Liver (tissue), 9 donors: ENCODE data around the gene BAHCC1. TPM values are rescaled to one million over a fixed set of nuclear protein-coding genes. Genes with fewer than 3 reads are reported as not detected.

Experiments used
- DNase-seq: peaks from one replicate; pipeline ENCODE4 v3.0.0-alpha.2; 2017; ENCODE audit warnings: low spot score
- H3K27ac ChIP-seq, 2 donors: one replicate each; pipeline ENCODE4 v1.7.0; 2013; ENCODE audit warnings: inconsistent platforms in 2 of 2, low read length in 2 of 2, control low read depth in 1 of 2, low read depth in 1 of 2, mild to moderate bottlenecking in 1 of 2
- H3K27me3 ChIP-seq, 4 donors: one replicate each; pipeline versions ENCODE4 v1.6.1 to v1.7.0; 2013; ENCODE audit warnings: low read length in 3 of 4, inconsistent platforms in 1 of 4, mild to moderate bottlenecking in 1 of 4, moderate library complexity in 1 of 4; ENCODE audit not compliant: control insufficient read depth in 4 of 4, insufficient read depth in 4 of 4
- H3K36me3 ChIP-seq, 4 donors: one replicate each; pipeline versions ENCODE4 v1.6.1 to v1.7.0; 2013; ENCODE audit warnings: low read length in 3 of 4, mild to moderate bottlenecking in 3 of 4, low read depth in 1 of 4, moderate library complexity in 1 of 4; ENCODE audit not compliant: control insufficient read depth in 4 of 4, insufficient read depth in 3 of 4
- H3K4me1 ChIP-seq, 4 donors: one replicate each; pipeline versions ENCODE4 v1.6.1 to v1.7.0; 2013; ENCODE audit warnings: low read length in 3 of 4, mild to moderate bottlenecking in 3 of 4, moderate library complexity in 1 of 4; ENCODE audit not compliant: control insufficient read depth in 4 of 4, insufficient read depth in 4 of 4
- H3K4me3 ChIP-seq, 3 donors: one replicate each; pipeline versions ENCODE4 v1.6.1 to v1.7.0; 2013; ENCODE audit warnings: low read length in 3 of 3, control low read depth in 1 of 3, low read depth in 1 of 3, mild to moderate bottlenecking in 1 of 3
- H3K9ac ChIP-seq, 2 donors: one replicate each; pipeline ENCODE4 v1.7.0; 2013; ENCODE audit warnings: low read length in 2 of 2, mild to moderate bottlenecking in 2 of 2, moderate library complexity in 2 of 2, control low read depth in 1 of 2, low read depth in 1 of 2
- H3K9me3 ChIP-seq, 4 donors: one replicate each; pipeline versions ENCODE4 v1.6.1 to v1.7.0; 2013; ENCODE audit warnings: low read length in 3 of 4; ENCODE audit not compliant: control insufficient read depth in 4 of 4
- EGR1 ChIP-seq, 2 donors: IDR thresholded peaks; 2 replicates each; pipeline ENCODE4 v1.6.1; 2016 to 2018; ENCODE audit warnings: antibody characterized with exemption in 2 of 2, low read depth in 2 of 2
- FOXA2 ChIP-seq: IDR thresholded peaks from 2 replicates; pipeline ENCODE4 v1.6.1; 2016; ENCODE audit warnings: antibody characterized with exemption
- GABPA ChIP-seq, 2 donors: IDR thresholded peaks in 1 of 2; conservative IDR thresholded peaks in 1 of 2; 2 replicates each; pipeline ENCODE4 v1.6.1; 2016; ENCODE audit warnings: antibody characterized with exemption in 2 of 2, mild to moderate bottlenecking in 1 of 2, moderate library complexity in 1 of 2
- HNF4A ChIP-seq, 2 donors: conservative IDR thresholded peaks; 2 replicates each; pipeline ENCODE4 v1.6.1; 2016; ENCODE audit warnings: antibody characterized with exemption in 2 of 2, mild to moderate bottlenecking in 2 of 2
- NR2F2 ChIP-seq: IDR thresholded peaks from 2 replicates; pipeline ENCODE4 v1.6.1; 2016; ENCODE audit warnings: antibody characterized with exemption
- RAD21 ChIP-seq, 2 donors: IDR thresholded peaks; 2 replicates each; pipeline ENCODE4 v1.6.1; 2016; ENCODE audit warnings: antibody characterized with exemption in 2 of 2, mild to moderate bottlenecking in 2 of 2
- TAF1 ChIP-seq: conservative IDR thresholded peaks from 2 replicates; pipeline ENCODE4 v1.6.1; 2016; ENCODE audit warnings: antibody characterized with exemption, mild to moderate bottlenecking
- WGBS: extraction: QIAGEN DNeasy Blood & Tissue Kit; methylation state at CpG from one replicate; pipeline ENCODE4 v1.1.7; 2013; 5-methylcytosine and 5-hydroxymethylcytosine counted together
- polyA plus RNA-seq, 2 donors: library from polyadenylated mRNA; stranded (reverse) in 1 of 2; unstranded in 1 of 2; fragments of 200-250 nt in 1 of 2; fragments of >200 nt in 1 of 2; fragmentation: Nextera tagmentation in 1 of 2; extraction: Ambion mirVana in 1 of 2; gene quantifications; one replicate each; pipeline versions ENCODE4 v1.2.1 to v1.2.3, GENCODE V29; 2013 to 2015
- total RNA-seq, 2 donors: library from RNA; depleted of rRNA; stranded (reverse); fragments of >200 nt; gene quantifications; one replicate each; pipeline ENCODE4 v1.2.3, GENCODE V29; 2014
- TF ChIP-seq, protein P1 (sequence below): IDR thresholded peaks from 2 replicates; pipeline ENCODE4 v1.6.1; 2016; ENCODE audit warnings: antibody characterized with exemption, mild to moderate bottlenecking
- TF ChIP-seq, protein P2 (sequence below): IDR thresholded peaks from 2 replicates; pipeline ENCODE4 v1.6.1; 2016; ENCODE audit warnings: antibody characterized with exemption
- TF ChIP-seq, protein P3 (sequence below): IDR thresholded peaks from 2 replicates; pipeline ENCODE4 v1.6.1; 2016; ENCODE audit warnings: antibody characterized with exemption
- TF ChIP-seq, protein P4 (sequence below): fragments of 150-350 bp; IDR thresholded peaks from 2 replicates; pipeline ENCODE4 v1.5.1; 2017; ENCODE audit warnings: improper control_type of control experiment, low read depth, low read length; ENCODE audit not compliant: missing input control
- donor health status: healthy.
- donor health status: healthy.
- donor health status: healthy.
- donor health status: healthy.
- donor health status: healthy.

Gene BAHCC1
- total and polyA plus RNA-seq, 4 donors = 0.76 to 3.9 (median 2.5) TPM

DNA sequence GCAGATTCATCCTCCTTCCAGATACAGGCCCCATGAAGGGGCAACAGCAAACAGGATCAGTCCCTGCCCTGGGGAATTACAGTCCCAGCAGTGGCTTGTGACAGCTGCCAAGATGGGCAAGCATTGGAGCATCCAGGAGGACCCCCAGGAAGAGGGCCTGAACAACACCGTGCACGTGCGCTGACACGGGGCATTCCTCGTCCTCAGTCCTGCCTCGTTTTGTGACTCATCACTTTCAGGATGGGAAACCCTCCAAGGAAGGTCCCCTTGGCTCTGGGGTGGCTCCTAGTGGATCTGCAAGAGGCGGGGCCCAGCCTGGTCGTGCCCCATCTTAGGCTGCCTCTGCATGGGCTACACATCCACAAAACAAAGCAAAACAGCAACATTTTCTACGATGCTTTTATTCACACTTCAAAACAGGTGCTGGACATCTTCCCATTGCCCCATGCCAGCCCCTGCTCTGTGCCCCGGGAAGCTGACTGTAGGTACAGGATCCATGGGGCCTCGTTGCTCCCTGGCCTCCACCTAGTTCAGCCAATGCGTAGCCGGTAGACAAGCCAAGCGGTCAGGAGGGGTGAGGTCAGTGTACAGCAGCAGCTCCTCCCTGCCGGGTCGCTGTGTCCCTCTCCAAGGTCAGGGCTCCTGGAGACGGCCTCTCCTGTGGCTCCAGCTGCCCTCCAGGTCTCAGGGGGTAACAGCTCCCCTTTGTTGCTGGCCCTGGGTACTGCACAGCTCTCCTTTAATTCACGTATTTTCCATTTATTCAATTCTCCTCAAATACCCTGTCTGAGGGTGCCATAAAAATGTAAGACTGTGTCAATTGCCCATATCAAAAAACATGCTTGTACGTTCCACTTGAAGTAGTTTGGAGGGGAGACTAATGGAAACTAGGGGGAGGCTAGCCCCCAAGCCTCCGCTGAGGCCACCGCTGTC, 85.1 kb downstream of the BAHCC1 start:
- peaks cover 2 to 14% (median 10%) of the 10 kb centered on the region in 4 donors for H3K4me1 ChIP-seq
- H3K9me3 ChIP-seq = no peaks in the 10 kb centered on the region
- H3K4me3 ChIP-seq = no peak overlapping the region
- no peak overlapping the region for H3K27ac ChIP-seq
- TF ChIP-seq EGR1 (IDR thresholded peaks at IDR 0.05; ENCODE audit: low read depth in 2 of 2) (no peak), RAD21 (IDR thresholded peaks at IDR 0.05) (no peak), HNF4A (conservative IDR thresholded peaks at IDR 0.05) (no peak), GABPA (IDR thresholded peaks at IDR 0.05 in 1 of 2, conservative IDR thresholded peaks at IDR 0.05 in 1 of 2) (no peak), TAF1 (no peak), FOXA2 (no peak)
- TF ChIP-seq, protein P1, sequence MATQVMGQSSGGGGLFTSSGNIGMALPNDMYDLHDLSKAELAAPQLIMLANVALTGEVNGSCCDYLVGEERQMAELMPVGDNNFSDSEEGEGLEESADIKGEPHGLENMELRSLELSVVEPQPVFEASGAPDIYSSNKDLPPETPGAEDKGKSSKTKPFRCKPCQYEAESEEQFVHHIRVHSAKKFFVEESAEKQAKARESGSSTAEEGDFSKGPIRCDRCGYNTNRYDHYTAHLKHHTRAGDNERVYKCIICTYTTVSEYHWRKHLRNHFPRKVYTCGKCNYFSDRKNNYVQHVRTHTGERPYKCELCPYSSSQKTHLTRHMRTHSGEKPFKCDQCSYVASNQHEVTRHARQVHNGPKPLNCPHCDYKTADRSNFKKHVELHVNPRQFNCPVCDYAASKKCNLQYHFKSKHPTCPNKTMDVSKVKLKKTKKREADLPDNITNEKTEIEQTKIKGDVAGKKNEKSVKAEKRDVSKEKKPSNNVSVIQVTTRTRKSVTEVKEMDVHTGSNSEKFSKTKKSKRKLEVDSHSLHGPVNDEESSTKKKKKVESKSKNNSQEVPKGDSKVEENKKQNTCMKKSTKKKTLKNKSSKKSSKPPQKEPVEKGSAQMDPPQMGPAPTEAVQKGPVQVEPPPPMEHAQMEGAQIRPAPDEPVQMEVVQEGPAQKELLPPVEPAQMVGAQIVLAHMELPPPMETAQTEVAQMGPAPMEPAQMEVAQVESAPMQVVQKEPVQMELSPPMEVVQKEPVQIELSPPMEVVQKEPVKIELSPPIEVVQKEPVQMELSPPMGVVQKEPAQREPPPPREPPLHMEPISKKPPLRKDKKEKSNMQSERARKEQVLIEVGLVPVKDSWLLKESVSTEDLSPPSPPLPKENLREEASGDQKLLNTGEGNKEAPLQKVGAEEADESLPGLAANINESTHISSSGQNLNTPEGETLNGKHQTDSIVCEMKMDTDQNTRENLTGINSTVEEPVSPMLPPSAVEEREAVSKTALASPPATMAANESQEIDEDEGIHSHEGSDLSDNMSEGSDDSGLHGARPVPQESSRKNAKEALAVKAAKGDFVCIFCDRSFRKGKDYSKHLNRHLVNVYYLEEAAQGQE = no peak
- TF ChIP-seq, protein P2, sequence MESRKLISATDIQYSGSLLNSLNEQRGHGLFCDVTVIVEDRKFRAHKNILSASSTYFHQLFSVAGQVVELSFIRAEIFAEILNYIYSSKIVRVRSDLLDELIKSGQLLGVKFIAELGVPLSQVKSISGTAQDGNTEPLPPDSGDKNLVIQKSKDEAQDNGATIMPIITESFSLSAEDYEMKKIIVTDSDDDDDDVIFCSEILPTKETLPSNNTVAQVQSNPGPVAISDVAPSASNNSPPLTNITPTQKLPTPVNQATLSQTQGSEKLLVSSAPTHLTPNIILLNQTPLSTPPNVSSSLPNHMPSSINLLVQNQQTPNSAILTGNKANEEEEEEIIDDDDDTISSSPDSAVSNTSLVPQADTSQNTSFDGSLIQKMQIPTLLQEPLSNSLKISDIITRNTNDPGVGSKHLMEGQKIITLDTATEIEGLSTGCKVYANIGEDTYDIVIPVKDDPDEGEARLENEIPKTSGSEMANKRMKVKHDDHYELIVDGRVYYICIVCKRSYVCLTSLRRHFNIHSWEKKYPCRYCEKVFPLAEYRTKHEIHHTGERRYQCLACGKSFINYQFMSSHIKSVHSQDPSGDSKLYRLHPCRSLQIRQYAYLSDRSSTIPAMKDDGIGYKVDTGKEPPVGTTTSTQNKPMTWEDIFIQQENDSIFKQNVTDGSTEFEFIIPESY = no peak
- TF ChIP-seq, protein P3, sequence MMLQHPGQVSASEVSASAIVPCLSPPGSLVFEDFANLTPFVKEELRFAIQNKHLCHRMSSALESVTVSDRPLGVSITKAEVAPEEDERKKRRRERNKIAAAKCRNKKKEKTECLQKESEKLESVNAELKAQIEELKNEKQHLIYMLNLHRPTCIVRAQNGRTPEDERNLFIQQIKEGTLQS = no peak
- no peaks in the 10 kb centered on the region for H3K27me3 ChIP-seq
- DNase-seq = no peak
- WGBS = 81% methylated on average over 21 of the region's 21 CpGs
- no peaks in the 10 kb centered on the region for H3K36me3 ChIP-seq
- H3K9ac ChIP-seq = no peak overlapping the region

DNA sequence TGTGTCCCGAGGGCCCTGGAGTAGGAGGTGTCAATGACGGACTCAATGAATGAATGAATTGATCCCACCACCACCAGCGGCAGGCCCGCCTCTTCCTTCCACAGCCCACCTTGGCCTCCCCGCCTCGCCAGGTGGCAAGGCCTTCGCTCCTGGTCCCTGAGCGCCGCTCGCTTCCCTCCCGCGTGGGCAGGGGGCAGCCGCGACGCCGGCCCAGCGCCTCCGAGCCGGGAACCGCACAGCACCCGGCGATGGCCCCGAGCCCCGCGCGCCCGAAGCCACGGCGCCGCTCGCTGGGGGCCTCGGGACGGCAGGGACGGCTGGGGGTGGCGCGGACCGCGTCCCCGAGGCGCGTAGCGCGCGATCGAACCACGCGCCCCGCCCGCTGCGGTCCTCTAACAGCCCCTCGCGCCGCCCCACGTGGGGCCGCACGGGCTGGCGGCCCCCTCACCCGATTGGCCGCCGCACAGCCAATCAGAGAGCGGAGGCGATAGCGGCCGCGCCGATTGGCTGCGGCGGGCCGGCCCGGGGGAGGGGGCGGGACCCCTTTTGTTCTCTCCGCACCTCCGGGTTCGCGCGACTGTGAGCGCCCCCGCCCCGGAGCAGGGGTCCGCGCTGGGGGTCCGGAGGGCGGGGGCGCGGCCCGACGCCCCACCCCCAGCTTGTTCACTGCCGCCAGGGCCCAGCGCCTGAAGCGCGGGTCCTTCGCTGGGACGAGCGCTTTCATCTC, 86.0 kb downstream of the BAHCC1 start:
- WGBS = 14% methylated on average over 94 of the region's 94 CpGs
- H3K36me3 ChIP-seq = no peaks in the 10 kb centered on the region
- H3K9me3 ChIP-seq = no peaks in the 10 kb centered on the region
- H3K27ac ChIP-seq = no peak overlapping the region
- no peak overlapping the region for H3K9ac ChIP-seq
- peak; percentile 61 for DNase-seq
- no peak for TF ChIP-seq RAD21 (IDR thresholded peaks at IDR 0.05)
- TF ChIP-seq, protein P4, sequence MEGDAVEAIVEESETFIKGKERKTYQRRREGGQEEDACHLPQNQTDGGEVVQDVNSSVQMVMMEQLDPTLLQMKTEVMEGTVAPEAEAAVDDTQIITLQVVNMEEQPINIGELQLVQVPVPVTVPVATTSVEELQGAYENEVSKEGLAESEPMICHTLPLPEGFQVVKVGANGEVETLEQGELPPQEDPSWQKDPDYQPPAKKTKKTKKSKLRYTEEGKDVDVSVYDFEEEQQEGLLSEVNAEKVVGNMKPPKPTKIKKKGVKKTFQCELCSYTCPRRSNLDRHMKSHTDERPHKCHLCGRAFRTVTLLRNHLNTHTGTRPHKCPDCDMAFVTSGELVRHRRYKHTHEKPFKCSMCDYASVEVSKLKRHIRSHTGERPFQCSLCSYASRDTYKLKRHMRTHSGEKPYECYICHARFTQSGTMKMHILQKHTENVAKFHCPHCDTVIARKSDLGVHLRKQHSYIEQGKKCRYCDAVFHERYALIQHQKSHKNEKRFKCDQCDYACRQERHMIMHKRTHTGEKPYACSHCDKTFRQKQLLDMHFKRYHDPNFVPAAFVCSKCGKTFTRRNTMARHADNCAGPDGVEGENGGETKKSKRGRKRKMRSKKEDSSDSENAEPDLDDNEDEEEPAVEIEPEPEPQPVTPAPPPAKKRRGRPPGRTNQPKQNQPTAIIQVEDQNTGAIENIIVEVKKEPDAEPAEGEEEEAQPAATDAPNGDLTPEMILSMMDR = no peak
- TF ChIP-seq NR2F2 = no peak
- peaks cover 2 to 14% (median 10%) of the 10 kb centered on the region in 4 donors for H3K4me1 ChIP-seq
- no peaks in the 10 kb centered on the region for H3K27me3 ChIP-seq
- H3K4me3 ChIP-seq = peak overlapping the region in 1 of 3 donors; percentile 26
